Activated T-helper 2 cell treated with anti-CD3 and anti-CD28 coated beads, Interferon-gamma antibody, Interleukin-2, Interleukin-4, amounts not matched to agents 10 μg/mL and 5 μg/mL and 100 μg/mL, durations not matched to agents 14 hours and 24 hours and 36 hours (primary cell): ENCODE results near the gene PIK3C2B. TPM values are rescaled to one million over a fixed set of nuclear protein-coding genes. Genes with fewer than 3 reads are reported as not detected.

ENCODE experiments used
- DNase-seq: peaks from one replicate; pipeline ENCODE4 v3.0.0; 2021; ENCODE audit warnings: low spot score
- H3K27ac Mint-ChIP-seq: one replicate; pipeline ENCODE4 v1.8.0; 2021; ENCODE audit warnings: mixed read lengths
- H3K27me3 Mint-ChIP-seq: one replicate; pipeline ENCODE4 v1.8.0; 2021; ENCODE audit warnings: low read depth, mixed read lengths
- H3K36me3 Mint-ChIP-seq: one replicate; pipeline ENCODE4 v1.8.0; 2021; ENCODE audit warnings: low read depth, mixed read lengths
- H3K4me1 Mint-ChIP-seq: one replicate; pipeline ENCODE4 v1.8.0; 2021; ENCODE audit warnings: low read depth, mixed read lengths
- H3K4me3 Mint-ChIP-seq: one replicate; pipeline ENCODE4 v1.8.0; 2021; ENCODE audit warnings: low read depth, mild to moderate bottlenecking, moderate library complexity, mixed read lengths
- H3K9me3 Mint-ChIP-seq: one replicate; pipeline ENCODE4 v1.8.0; 2021; ENCODE audit warnings: mixed read lengths
- intact Hi-C: fragments of 100-400 bp; cut with micrococcal nuclease; formaldehyde crosslinking; loops from one replicate; pipeline ENCODE4 v1.15.1; 2023
- total RNA-seq: library from RNA; stranded (reverse); gene quantifications from 2 replicates; pipeline ENCODE4 v1.2.3, GENCODE V29; 2022

The PIK3C2B gene
- total RNA-seq, 1 donor from 2014 or later: 18.5 TPM

DNA sequence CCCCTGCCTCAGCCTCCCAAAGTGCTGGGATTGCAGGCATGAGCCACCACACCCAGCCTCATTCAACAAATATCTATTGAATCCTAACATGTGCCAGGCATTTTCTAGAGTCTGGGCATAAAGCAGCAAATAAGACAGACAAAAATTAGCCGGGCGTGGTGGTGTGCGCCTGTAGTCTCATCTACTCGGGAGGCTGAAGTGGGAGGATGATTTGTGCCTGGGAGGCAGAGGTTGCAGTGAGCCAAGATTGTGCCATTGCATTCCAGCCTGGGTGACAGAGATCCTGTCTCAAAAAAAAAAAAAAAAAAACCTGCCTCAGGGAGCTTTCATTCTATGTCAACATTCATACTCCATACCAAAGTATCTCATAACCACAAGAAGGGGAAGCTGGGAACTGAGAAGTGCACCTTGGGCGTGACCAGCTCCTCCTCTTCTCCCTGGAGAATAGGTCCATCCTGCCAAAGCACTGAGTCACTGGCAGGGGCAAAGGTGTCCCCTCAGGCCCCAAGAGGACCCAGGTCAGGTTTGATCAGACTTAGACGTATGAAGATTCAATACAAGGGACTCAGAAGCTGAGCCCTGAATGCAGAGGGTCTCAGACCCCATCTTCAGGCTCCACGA is 46.2 kb downstream of the PIK3C2B start:
- Mint-ChIP-seq H3K4me1 (peaks cover 26% of the 10 kb centered on the region), H3K27me3 (no peaks in the 10 kb centered on the region), H3K27ac (no peak overlapping the region), H3K36me3 (peaks cover 19% of the 10 kb centered on the region), H3K4me3 (no peak overlapping the region), H3K9me3 (no peaks in the 10 kb centered on the region)
- intact Hi-C loops: no loop called here
- no peak for DNase-seq

- Mint-ChIP-seq H3K4me1 (peaks cover 19% of the 10 kb centered on the region), H3K27ac (peak overlapping the region; percentile 22), H3K36me3 (peaks cover 13% of the 10 kb centered on the region), H3K9me3 (no peaks in the 10 kb centered on the region), H3K4me3 (no peak overlapping the region), H3K27me3 (no peaks in the 10 kb centered on the region)
- intact Hi-C loops: loop anchor here (2.0 kb wide), 1 partner anchor 47 kb away; the partner anchor contains the start of gene PIK3C2B
- DNase-seq: no peak
Observed at GRCh38 chr1:204447736-204448135, 46.9 kb downstream of the PIK3C2B start.

GRCh38 chr1:204447190-204447589 is 47.4 kb downstream of the PIK3C2B start:
- Mint-ChIP-seq H3K36me3 (peaks cover 13% of the 10 kb centered on the region), H3K4me1 (peaks cover 18% of the 10 kb centered on the region), H3K4me3 (no peak overlapping the region), H3K9me3 (no peaks in the 10 kb centered on the region), H3K27ac (no peak overlapping the region), H3K27me3 (no peaks in the 10 kb centered on the region)
- intact Hi-C loops: loop anchor here (2.0 kb wide), 1 partner anchor 48 kb away; the partner anchor contains the start of gene PIK3C2B
- DNase-seq: no peak

GRCh38 chr1:204446413-204447111 is 48.0 kb downstream of the PIK3C2B start:
- Mint-ChIP-seq H3K36me3 (peaks cover 17% of the 10 kb centered on the region), H3K27ac (peak overlapping the region; percentile 55), H3K4me1 (peaks cover 14% of the 10 kb centered on the region), H3K9me3 (no peaks in the 10 kb centered on the region), H3K4me3 (no peak overlapping the region), H3K27me3 (no peaks in the 10 kb centered on the region)
- peak; percentile 63 for DNase-seq
- intact Hi-C loops: loop anchor here (1.0 to 2.0 kb wide), 2 partner anchors 48 to 57 kb away; partner anchors contain the start of gene PIK3C2B

DNA sequence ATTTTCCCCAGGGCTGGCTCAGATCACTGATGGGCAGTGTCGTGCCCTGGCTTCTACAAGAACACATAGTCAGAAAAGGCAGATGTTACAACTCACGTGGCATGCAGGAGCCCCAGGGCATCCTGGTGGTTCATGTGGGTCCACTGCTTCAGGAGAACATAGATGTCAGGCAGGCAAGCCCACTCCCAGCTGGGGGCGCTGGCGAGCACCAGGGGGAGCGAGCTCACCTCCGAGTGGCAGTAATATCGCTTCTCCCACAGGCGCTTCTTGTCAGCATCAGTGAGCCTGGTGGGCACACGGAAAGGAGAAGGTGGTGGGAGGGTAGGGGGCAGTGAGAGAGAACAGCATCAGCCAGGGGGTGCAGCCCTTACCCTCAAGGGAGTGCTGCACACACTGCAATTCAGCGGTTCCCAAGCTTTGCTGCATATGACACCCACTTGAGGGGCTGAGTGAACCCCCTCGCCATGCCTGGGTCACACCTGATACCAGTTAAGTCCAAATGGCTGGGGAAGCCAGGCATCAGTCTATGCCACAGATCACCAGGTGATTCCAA is 48.7 kb downstream of the PIK3C2B start:
- DNase-seq: peak; percentile 32
- intact Hi-C loops: loop anchor here (1.0 to 2.0 kb wide), 2 partner anchors 49 to 57 kb away; partner anchors contain the start of gene PIK3C2B
- Mint-ChIP-seq H3K36me3 (peaks cover 22% of the 10 kb centered on the region), H3K4me3 (no peak overlapping the region), H3K4me1 (peaks cover 14% of the 10 kb centered on the region), H3K27ac (no peak overlapping the region), H3K27me3 (no peaks in the 10 kb centered on the region), H3K9me3 (no peaks in the 10 kb centered on the region)

Other genes starting within 250 kb of the PIK3C2B start
- gene PLEKHA6, start 134.9 kb downstream of the PIK3C2B start, total RNA-seq: 0.52 and 1.9 TPM in 2 replicates
- gene PPP1R15B, start 83.0 kb downstream of the PIK3C2B start, total RNA-seq: 63.4 and 64.3 TPM in 2 replicates
- 74.5 and 79.1 TPM in 2 replicates for gene MDM4, start 21.6 kb upstream of the PIK3C2B start, total RNA-seq
- not detected in 2 replicates for gene LRRN2, start 190.9 kb upstream of the PIK3C2B start, total RNA-seq